Smooth muscle cell (in vitro differentiated cells): ENCODE data around the gene RAX2. TPM values are rescaled to one million over a fixed set of nuclear protein-coding genes. Genes with fewer than 3 reads are reported as not detected.

Source experiments
- DNase-seq: peaks from one replicate; lab custom pipeline; 2025; ENCODE audit not compliant: unreplicated experiment; lab: John Stamatoyannopoulos, UW
- H2AFZ ChIP-seq: fragments of 200-600 bp; sonication (generic); 2 replicates; pipeline ENCODE4 v1.6.0; 2016; ENCODE audit warnings: antibody characterized with exemption, low read depth, mild to moderate bottlenecking
- H3F3A ChIP-seq: fragments of 200-600 bp; sonication (generic); 2 replicates; pipeline ENCODE4 v1.6.0; 2017; ENCODE audit warnings: antibody characterized with exemption, low read depth
- H3K27ac ChIP-seq: fragments of 200-600 bp; sonication (generic); 2 replicates; pipeline ENCODE4 v1.5.1; 2016; ENCODE audit warnings: low read depth, mild to moderate bottlenecking
- H3K27me3 ChIP-seq: fragments of 200-600 bp; sonication (generic); 2 replicates; pipeline ENCODE4 v1.6.1; 2016; ENCODE audit warnings: low read depth, mild to moderate bottlenecking
- H3K36me3 ChIP-seq: fragments of 200-600 bp; sonication (generic); 2 replicates; pipeline ENCODE4 v1.5.1; 2016; ENCODE audit warnings: low read depth
- H3K4me1 ChIP-seq: fragments of 200-600 bp; sonication (generic); 2 replicates; pipeline ENCODE4 v1.5.1; 2016; ENCODE audit warnings: low read depth
- H3K4me2 ChIP-seq: fragments of 200-600 bp; sonication (generic); 2 replicates; pipeline ENCODE4 v1.6.0; 2016; ENCODE audit warnings: mild to moderate bottlenecking
- H3K4me3 ChIP-seq: fragments of 200-600 bp; sonication (generic); 2 replicates; pipeline ENCODE4 v1.5.1; 2016; ENCODE audit warnings: mild to moderate bottlenecking
- H3K79me2 ChIP-seq: fragments of 200-600 bp; sonication (generic); 2 replicates; pipeline ENCODE4 v1.6.0; 2016; ENCODE audit warnings: low read depth, mild to moderate bottlenecking
- H3K9ac ChIP-seq: fragments of 200-600 bp; sonication (generic); 2 replicates; pipeline ENCODE4 v1.6.0; 2016; ENCODE audit warnings: low read depth
- H3K9me3 ChIP-seq: fragments of 200-600 bp; sonication (generic); replicated peaks from 2 replicates; pipeline ENCODE4 v1.5.1; 2016; ENCODE audit warnings: low read depth
- H4K20me1 ChIP-seq: fragments of 200-600 bp; sonication (generic); 2 replicates; pipeline ENCODE4 v1.6.0; 2016; ENCODE audit warnings: low read depth
- WGBS: methylation state at CpG from one replicate; pipeline ENCODE4 v1.1.7; 2016; ENCODE audit warnings: low lambda C conversion rate; 5-methylcytosine and 5-hydroxymethylcytosine counted together
- polyA plus RNA-seq: library from polyadenylated mRNA; unstranded; fragments of >200 nt; fragmentation: Nextera tagmentation; extraction: Ambion mirVana; gene quantifications from 2 replicates; pipeline ENCODE4 v1.2.1, GENCODE V29; 2016
- total RNA-seq: library from RNA; depleted of rRNA; stranded (reverse); fragments of >200 nt; gene quantifications from 2 replicates; pipeline ENCODE4 v1.2.3, GENCODE V29; 2014
- TF ChIP-seq, protein P1 (sequence below): fragments of 200-600 bp; sonication (generic); IDR thresholded peaks from 2 replicates; pipeline ENCODE4 v1.5.1; 2017; ENCODE audit warnings: borderline replicate concordance, mild to moderate bottlenecking, antibody characterized with exemption; ENCODE audit not compliant: insufficient read depth, poor library complexity, severe bottlenecking

RAX2 gene
- total and polyA plus RNA-seq, 2 experiments from 2014 or later = not detected

DNA sequence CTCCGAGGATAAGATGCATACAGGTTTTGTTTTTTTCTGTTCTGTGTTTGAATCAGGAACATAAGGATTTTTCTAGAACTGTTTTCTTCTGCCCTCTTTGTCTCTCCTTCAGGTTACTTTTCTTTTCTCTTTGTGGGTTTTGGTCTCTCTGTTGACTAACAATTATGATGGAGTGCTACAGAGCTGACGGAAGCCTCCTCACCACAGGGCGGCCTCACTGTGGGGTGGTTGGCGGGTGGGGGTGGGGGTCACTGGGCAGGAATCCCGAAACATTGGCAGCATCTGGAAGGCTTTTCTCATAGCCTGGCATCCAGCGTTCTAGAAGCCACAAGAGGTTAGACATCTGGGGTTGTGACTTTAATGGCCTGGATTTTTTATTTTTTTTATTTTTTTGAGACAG, 26.1 kb upstream of the RAX2 start:
- Histone ChIP-seq H3K9me3 (no peaks in the 10 kb centered on the region), H3K27me3 (peaks cover 37% of the 10 kb centered on the region), H3K27ac (no peak overlapping the region), H3K4me3 (no peak overlapping the region), H3K4me2 (no peak overlapping the region), H3K4me1 (no peaks in the 10 kb centered on the region), H3K79me2 (no peaks in the 10 kb centered on the region), H3K36me3 (no peaks in the 10 kb centered on the region), H4K20me1 (no peaks in the 10 kb centered on the region), H3K9ac (no peak overlapping the region), H3F3A (no peaks in the 10 kb centered on the region), H2AFZ (no peak overlapping the region)
- TF ChIP-seq, protein P1, sequence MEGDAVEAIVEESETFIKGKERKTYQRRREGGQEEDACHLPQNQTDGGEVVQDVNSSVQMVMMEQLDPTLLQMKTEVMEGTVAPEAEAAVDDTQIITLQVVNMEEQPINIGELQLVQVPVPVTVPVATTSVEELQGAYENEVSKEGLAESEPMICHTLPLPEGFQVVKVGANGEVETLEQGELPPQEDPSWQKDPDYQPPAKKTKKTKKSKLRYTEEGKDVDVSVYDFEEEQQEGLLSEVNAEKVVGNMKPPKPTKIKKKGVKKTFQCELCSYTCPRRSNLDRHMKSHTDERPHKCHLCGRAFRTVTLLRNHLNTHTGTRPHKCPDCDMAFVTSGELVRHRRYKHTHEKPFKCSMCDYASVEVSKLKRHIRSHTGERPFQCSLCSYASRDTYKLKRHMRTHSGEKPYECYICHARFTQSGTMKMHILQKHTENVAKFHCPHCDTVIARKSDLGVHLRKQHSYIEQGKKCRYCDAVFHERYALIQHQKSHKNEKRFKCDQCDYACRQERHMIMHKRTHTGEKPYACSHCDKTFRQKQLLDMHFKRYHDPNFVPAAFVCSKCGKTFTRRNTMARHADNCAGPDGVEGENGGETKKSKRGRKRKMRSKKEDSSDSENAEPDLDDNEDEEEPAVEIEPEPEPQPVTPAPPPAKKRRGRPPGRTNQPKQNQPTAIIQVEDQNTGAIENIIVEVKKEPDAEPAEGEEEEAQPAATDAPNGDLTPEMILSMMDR = no peak
- 86% methylated on average over 6 of the region's 6 CpGs for WGBS
- DNase-seq = no peak

DNA sequence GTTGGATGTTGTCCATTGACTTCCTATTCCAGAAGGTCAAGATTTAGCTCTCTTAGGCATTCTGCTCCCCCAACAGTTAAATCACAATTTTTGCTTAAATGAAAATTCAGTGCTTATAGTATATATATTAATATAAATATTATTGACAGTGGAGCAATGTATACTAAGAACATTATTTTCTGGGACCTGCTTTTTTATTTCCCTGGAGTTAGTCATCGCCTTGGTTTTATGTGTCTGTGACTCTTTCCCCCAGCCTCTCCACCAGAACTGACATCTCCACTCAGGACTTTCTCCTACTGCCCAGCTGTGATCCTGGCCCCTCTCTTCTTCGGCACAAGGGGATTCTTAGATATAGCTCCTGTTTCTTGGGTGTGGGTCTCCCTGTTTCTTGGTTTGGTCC, 24.3 kb upstream of the RAX2 start:
- TF ChIP-seq, protein P1 = no peak
- Histone ChIP-seq H3K79me2 (no peaks in the 10 kb centered on the region), H3K27me3 (peaks cover 24% of the 10 kb centered on the region), H3K36me3 (no peaks in the 10 kb centered on the region), H3K9ac (no peak overlapping the region), H3K4me1 (no peaks in the 10 kb centered on the region), H3K9me3 (no peaks in the 10 kb centered on the region), H3K4me2 (no peak overlapping the region), H3F3A (no peaks in the 10 kb centered on the region), H3K4me3 (no peak overlapping the region), H2AFZ (no peak overlapping the region), H3K27ac (no peak overlapping the region), H4K20me1 (no peaks in the 10 kb centered on the region)
- no peak for DNase-seq
- WGBS = 94% methylated on average over 2 of the region's 2 CpGs

DNA sequence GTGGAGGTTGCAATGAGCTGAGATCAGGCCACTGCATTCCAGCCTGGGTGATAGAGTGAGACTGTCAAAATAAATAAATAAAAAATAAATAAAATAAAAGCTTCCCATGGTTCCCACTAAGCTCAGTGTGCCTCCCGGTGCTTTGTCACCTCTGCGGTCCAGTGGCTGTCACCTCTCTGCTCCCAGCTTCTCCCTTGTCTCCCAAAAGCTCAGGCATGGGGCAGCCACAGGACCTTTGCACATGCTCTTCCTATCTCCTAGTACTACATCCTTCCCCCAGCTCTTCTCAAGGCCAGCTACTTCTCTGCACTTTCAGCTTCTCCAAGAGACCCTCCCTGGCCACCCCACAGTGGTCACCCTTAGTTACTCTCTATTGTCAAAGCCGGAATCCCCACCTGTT, 21.8 kb upstream of the RAX2 start:
- Histone ChIP-seq H3K4me2 (no peak overlapping the region), H3F3A (no peaks in the 10 kb centered on the region), H3K9ac (no peak overlapping the region), H3K4me3 (no peak overlapping the region), H3K4me1 (no peaks in the 10 kb centered on the region), H3K9me3 (no peaks in the 10 kb centered on the region), H3K36me3 (no peaks in the 10 kb centered on the region), H3K79me2 (no peaks in the 10 kb centered on the region), H4K20me1 (no peaks in the 10 kb centered on the region), H2AFZ (no peak overlapping the region), H3K27ac (no peak overlapping the region), H3K27me3 (no peaks in the 10 kb centered on the region)
- DNase-seq = no peak
- 90% methylated on average over 3 of the region's 3 CpGs for WGBS
- TF ChIP-seq, protein P1 = no peak

DNA sequence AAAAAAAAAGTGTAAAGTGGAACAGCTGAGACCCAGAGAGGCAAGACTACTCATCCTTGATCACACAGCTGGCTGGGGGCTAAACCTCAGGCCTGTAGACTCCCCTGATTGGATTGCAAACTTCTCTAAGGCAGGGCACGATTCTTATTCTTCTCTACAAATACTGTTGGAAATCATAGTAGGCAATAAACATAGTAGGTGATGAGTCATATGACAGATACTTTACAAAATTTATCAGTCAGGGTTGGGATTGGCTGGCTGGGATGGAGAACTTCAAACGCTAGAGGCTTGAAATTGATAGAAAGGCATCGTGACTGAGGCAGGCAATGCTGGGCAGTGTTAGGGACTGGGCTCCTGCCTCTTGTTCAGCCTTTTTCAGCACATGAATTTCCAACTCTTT, 20.1 kb upstream of the RAX2 start:
- Histone ChIP-seq H3K9me3 (no peaks in the 10 kb centered on the region), H3K79me2 (no peaks in the 10 kb centered on the region), H4K20me1 (no peaks in the 10 kb centered on the region), H3K27me3 (peaks cover 3% of the 10 kb centered on the region), H3K4me2 (no peak overlapping the region), H3K4me3 (no peak overlapping the region), H3K27ac (no peak overlapping the region), H3K36me3 (no peaks in the 10 kb centered on the region), H3K9ac (no peak overlapping the region), H2AFZ (no peak overlapping the region), H3F3A (no peaks in the 10 kb centered on the region), H3K4me1 (no peaks in the 10 kb centered on the region)
- WGBS = 74% methylated on average over 3 of the region's 3 CpGs
- TF ChIP-seq, protein P1 = no peak
- DNase-seq = no peak
